Hepatocyte (in vitro differentiated cells): ENCODE results near the gene COPS9. TPM values are rescaled to one million over a fixed set of nuclear protein-coding genes. Genes with fewer than 3 reads are reported as not detected.

Experiments
- DNase-seq: peaks from one replicate; pipeline ENCODE4 v3.0.0-alpha.2; 2016; ENCODE audit warnings: low spot score
- H2AFZ ChIP-seq: fragments of 200-600 bp; sonication (generic); 2 replicates; pipeline ENCODE4 v1.6.0; 2016; ENCODE audit warnings: antibody characterized with exemption, mild to moderate bottlenecking
- H3K27ac ChIP-seq: fragments of 200-600 bp; sonication (generic); 2 replicates; pipeline ENCODE4 v1.5.1; 2016; ENCODE audit warnings: mild to moderate bottlenecking
- H3K27me3 ChIP-seq: fragments of 200-600 bp; sonication (generic); 2 replicates; pipeline ENCODE4 v1.6.1; 2016
- H3K36me3 ChIP-seq: fragments of 200-600 bp; sonication (generic); replicated peaks from 2 replicates; pipeline ENCODE4 v1.5.1; 2016; ENCODE audit warnings: low read depth; ENCODE audit not compliant: insufficient read depth
- H3K4me1 ChIP-seq: fragments of 200-600 bp; sonication (generic); 2 replicates; pipeline ENCODE4 v1.5.1; 2016; ENCODE audit warnings: mild to moderate bottlenecking, moderate library complexity; ENCODE audit not compliant: insufficient read depth
- H3K4me2 ChIP-seq: fragments of 200-600 bp; sonication (generic); 2 replicates; pipeline ENCODE4 v1.6.0; 2016
- H3K4me3 ChIP-seq: fragments of 200-600 bp; sonication (generic); 2 replicates; pipeline ENCODE4 v1.5.1; 2016; ENCODE audit warnings: mild to moderate bottlenecking
- H3K79me2 ChIP-seq: fragments of 200-600 bp; sonication (generic); 2 replicates; pipeline ENCODE4 v1.6.0; 2017; ENCODE audit warnings: mild to moderate bottlenecking
- H3K9me2 ChIP-seq: fragments of 200-600 bp; sonication (generic); replicated peaks from 2 replicates; pipeline ENCODE4 v1.6.0; 2017; ENCODE audit warnings: mild to moderate bottlenecking; ENCODE audit not compliant: insufficient read depth
- H3K9me3 ChIP-seq: fragments of 200-600 bp; sonication (generic); 2 replicates; pipeline ENCODE4 v1.5.1; 2016; ENCODE audit warnings: low read depth, mild to moderate bottlenecking
- H4K20me1 ChIP-seq: fragments of 200-600 bp; sonication (generic); 2 replicates; pipeline ENCODE4 v1.6.0; 2016; ENCODE audit warnings: mild to moderate bottlenecking; ENCODE audit not compliant: insufficient read depth, poor library complexity, severe bottlenecking
- EZH2 ChIP-seq: fragments of 200-600 bp; sonication (generic); IDR thresholded peaks from 2 replicates; pipeline ENCODE4 v1.6.1; 2016; ENCODE audit warnings: antibody characterized with exemption, mild to moderate bottlenecking, borderline replicate concordance
- EZH2phosphoT487 ChIP-seq: fragments of 200-600 bp; sonication (generic); IDR thresholded peaks from one replicate; pipeline ENCODE4 v1.6.1; 2018; ENCODE audit warnings: antibody characterized with exemption, mild to moderate bottlenecking, low read depth, moderate library complexity; ENCODE audit not compliant: unreplicated experiment, severe bottlenecking
- WGBS: methylation state at CpG from one replicate; pipeline ENCODE4 v1.1.6; 2016; ENCODE audit warnings: low lambda C conversion rate; ENCODE audit errors: missing lambda C conversion rate; 5-methylcytosine and 5-hydroxymethylcytosine counted together
- polyA plus RNA-seq: library from polyadenylated mRNA; unstranded; fragments of >200 nt; fragmentation: Nextera tagmentation; extraction: Ambion mirVana; gene quantifications from 2 replicates; pipeline ENCODE4 v1.2.1, GENCODE V29; 2016
- total RNA-seq: library from RNA; depleted of rRNA; stranded (reverse); fragments of >200 nt; gene quantifications from 2 replicates; pipeline ENCODE4 v1.2.3, GENCODE V29; 2014
- TF ChIP-seq, protein P1 (sequence below): fragments of 200-600 bp; sonication (generic); IDR thresholded peaks from 2 replicates; pipeline ENCODE4 v1.5.1; 2016; ENCODE audit warnings: antibody characterized with exemption, mild to moderate bottlenecking; ENCODE audit not compliant: poor library complexity

COPS9 gene
- total and polyA plus RNA-seq, 2 experiments from 2014 or later, result 109 to 300 TPM

DNA sequence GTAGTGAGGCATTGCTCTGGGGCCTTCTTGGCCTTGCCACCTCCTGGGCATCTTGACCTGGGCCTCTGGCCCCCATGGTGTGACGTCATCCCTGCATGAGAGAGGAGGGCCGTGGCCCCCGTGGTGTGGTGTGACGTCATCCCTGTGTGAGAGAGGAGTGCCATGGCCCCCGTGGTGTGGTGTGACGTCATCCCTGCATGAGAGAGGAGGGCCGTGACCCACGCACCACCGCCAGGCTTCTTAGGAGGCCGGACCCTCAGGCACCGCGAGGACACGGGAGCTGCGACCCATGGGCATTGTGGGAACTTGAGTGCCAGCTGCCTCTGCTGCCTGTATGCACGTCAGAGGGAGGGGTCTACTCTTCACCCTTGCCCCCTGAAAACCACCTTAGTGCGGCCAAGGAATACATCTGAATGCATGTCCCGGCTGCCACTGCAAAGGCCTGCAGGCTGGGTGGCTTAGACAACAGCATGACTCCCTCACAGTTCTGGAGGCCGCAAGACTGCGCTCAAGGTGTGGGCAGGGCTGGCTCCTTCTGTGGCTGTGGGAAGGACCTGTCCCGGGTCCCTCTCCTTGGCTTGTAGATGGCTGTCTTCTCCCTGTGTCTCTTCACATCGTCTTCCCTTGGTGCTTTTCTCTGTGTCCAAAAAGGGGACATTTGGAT is 25.1 kb upstream of the COPS9 start:
- DNase-seq, result no peak
- Histone ChIP-seq H3K36me3 (no peaks in the 10 kb centered on the region), H3K4me2 (no peak overlapping the region), H3K4me3 (no peak overlapping the region), H3K27me3 (no peaks in the 10 kb centered on the region), H3K9me3 (no peaks in the 10 kb centered on the region), H3K27ac (no peak overlapping the region), H4K20me1 (no peaks in the 10 kb centered on the region), H3K79me2 (no peaks in the 10 kb centered on the region), H2AFZ (no peak overlapping the region), H3K4me1 (no peaks in the 10 kb centered on the region), H3K9me2 (no peaks in the 10 kb centered on the region)
- no peak for TF ChIP-seq EZH2phosphoT487
- TF ChIP-seq EZH2, result no peak
- TF ChIP-seq, protein P1, sequence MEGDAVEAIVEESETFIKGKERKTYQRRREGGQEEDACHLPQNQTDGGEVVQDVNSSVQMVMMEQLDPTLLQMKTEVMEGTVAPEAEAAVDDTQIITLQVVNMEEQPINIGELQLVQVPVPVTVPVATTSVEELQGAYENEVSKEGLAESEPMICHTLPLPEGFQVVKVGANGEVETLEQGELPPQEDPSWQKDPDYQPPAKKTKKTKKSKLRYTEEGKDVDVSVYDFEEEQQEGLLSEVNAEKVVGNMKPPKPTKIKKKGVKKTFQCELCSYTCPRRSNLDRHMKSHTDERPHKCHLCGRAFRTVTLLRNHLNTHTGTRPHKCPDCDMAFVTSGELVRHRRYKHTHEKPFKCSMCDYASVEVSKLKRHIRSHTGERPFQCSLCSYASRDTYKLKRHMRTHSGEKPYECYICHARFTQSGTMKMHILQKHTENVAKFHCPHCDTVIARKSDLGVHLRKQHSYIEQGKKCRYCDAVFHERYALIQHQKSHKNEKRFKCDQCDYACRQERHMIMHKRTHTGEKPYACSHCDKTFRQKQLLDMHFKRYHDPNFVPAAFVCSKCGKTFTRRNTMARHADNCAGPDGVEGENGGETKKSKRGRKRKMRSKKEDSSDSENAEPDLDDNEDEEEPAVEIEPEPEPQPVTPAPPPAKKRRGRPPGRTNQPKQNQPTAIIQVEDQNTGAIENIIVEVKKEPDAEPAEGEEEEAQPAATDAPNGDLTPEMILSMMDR, result no peak
- 93% methylated on average over 16 of the region's 21 CpGs for WGBS

DNA sequence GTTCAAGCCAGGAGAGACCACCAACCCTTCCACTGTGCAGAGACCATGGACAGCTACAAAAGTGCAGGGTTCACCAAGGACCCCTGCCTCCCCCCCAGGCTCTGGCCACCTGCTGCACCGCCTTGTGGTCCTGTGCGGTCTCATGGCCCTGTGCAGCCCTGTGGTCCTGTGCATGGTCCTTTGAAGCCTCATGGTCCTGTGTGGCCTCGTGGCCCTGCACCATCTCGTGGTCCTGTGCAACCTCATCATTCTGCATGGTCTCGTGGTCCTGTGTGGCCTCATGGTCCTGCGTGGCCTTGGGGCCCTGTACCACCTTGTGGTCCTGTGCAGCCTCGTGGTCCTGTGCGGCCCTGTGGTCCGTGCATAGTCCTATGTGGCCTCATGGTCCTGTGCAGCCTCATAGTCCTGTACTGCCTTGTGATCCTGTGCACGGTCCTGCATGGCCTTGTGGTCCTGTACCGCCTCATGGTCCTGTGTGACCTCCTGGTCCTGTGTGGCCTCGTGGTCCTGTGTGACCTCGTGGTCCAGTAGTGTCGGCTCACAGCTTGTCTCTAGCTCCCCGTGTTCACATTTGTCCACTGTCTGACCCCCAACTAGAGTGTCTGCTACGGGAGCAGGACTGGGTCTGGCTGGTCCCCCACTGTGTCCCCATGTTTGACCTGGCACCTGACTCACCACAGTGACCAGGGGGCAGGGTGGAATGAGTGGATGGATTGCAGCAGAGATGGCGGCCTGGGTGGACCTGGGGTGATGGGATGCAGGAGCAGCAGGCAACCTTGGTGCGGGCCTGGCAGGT is 24.4 kb upstream of the COPS9 start:
- H3K36me3 ChIP-seq, result no peaks in the 10 kb centered on the region
- H3K9me2 ChIP-seq, result no peaks in the 10 kb centered on the region
- DNase-seq, result no peak
- no peaks in the 10 kb centered on the region for H3K79me2 ChIP-seq
- no peaks in the 10 kb centered on the region for H3K4me1 ChIP-seq
- H4K20me1 ChIP-seq, result no peaks in the 10 kb centered on the region
- no peak for TF ChIP-seq EZH2
- TF ChIP-seq, protein P1, result no peak
- no peak for TF ChIP-seq EZH2phosphoT487
- 95% methylated on average over 18 of the region's 18 CpGs for WGBS
- no peak overlapping the region for H3K4me3 ChIP-seq
- no peaks in the 10 kb centered on the region for H3K9me3 ChIP-seq
- no peak overlapping the region for H3K27ac ChIP-seq
- no peaks in the 10 kb centered on the region for H3K27me3 ChIP-seq
- no peak overlapping the region for H3K4me2 ChIP-seq
- H2AFZ ChIP-seq, result no peak overlapping the region

DNA sequence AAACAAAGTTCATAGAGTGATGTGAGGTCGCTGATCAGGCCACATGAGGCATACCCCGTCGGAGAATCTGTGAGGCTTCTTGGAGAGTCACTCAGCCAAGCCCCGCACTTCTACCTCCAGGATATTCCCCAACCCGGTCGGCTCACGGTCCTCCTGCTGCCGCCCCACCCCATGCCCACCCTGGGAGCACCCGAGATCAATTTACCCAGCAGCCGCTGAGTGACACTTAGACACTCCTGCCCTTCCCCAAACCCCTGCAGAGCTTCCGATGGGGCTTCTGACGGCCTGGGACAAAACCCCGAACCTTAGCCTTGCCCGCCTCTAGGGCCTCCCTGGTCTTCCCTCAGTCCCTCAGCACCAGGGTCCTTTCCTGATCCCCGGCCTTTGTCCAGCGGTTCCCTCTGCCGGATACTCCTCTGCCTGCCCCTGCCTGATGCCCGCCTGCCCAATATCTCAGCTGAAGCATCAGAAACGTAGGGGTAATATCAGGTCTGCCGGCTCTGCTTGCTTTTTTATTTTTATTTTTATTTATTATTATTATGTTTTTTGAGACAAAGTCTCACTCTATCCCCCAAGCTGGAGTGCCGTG is 23.2 kb upstream of the COPS9 start:
- Histone ChIP-seq H3K4me3 (no peak overlapping the region), H3K27ac (no peak overlapping the region), H3K79me2 (no peaks in the 10 kb centered on the region), H3K9me2 (no peaks in the 10 kb centered on the region), H3K4me2 (no peak overlapping the region), H3K36me3 (no peaks in the 10 kb centered on the region), H4K20me1 (no peaks in the 10 kb centered on the region), H2AFZ (no peak overlapping the region), H3K4me1 (no peaks in the 10 kb centered on the region), H3K27me3 (no peaks in the 10 kb centered on the region), H3K9me3 (no peaks in the 10 kb centered on the region)
- 90% methylated on average over 11 of the region's 21 CpGs for WGBS
- no peak for TF ChIP-seq EZH2phosphoT487
- TF ChIP-seq EZH2, result no peak
- TF ChIP-seq, protein P1, result no peak
- no peak for DNase-seq
